GM12878 (cell line): ENCODE results near the gene FKBP9.

Source experiments
- CTCF ChIP-seq, 3 experiments: IDR thresholded peaks in 2 of 3; conservative IDR thresholded peaks in 1 of 3; 2 replicates each; pipeline ENCODE4 v1.5.1; 2011; ENCODE audit warnings: low read depth in 3 of 3, low read length in 3 of 3, mild to moderate bottlenecking in 3 of 3, control low read depth in 2 of 3, moderate library complexity in 2 of 3, inconsistent platforms in 1 of 3, mixed read lengths in 1 of 3; ENCODE audit not compliant: control insufficient read depth in 2 of 3, insufficient read depth in 1 of 3; ENCODE audit errors: extremely low read depth in 1 of 3
- EP300 ChIP-seq, 2 experiments: fragments of 150-350 bp in 1 of 2; IDR thresholded peaks; 2 replicates each; pipeline ENCODE4 v1.6.1; 2011 to 2012; ENCODE audit warnings: low read depth in 2 of 2, low read length in 2 of 2, borderline replicate concordance in 1 of 2, improper control_type of control experiment in 1 of 2, inconsistent platforms in 1 of 2; ENCODE audit not compliant: control insufficient read depth in 1 of 2
- EZH2 ChIP-seq: IDR thresholded peaks from 2 replicates; pipeline ENCODE4 v1.6.1; 2012; ENCODE audit warnings: low read depth, mild to moderate bottlenecking, control low read depth, inconsistent platforms, low read length, borderline replicate concordance; ENCODE audit not compliant: control insufficient read depth
- NFIC ChIP-seq: IDR thresholded peaks from 2 replicates; pipeline ENCODE4 v1.6.1; 2012; ENCODE audit warnings: low read depth, mild to moderate bottlenecking, inconsistent platforms, low read length, moderate library complexity
- POLR2A ChIP-seq: IDR thresholded peaks from 2 replicates; pipeline ENCODE4 v1.6.1; 2011; ENCODE audit warnings: low read depth, mild to moderate bottlenecking, low read length
- REST ChIP-seq: IDR thresholded peaks from 2 replicates; pipeline ENCODE4 v1.6.1; 2012; ENCODE audit warnings: mild to moderate bottlenecking, low read depth, low read length
- SMC3 ChIP-seq: IDR thresholded peaks from 2 replicates; pipeline ENCODE4 v1.6.1; 2011; ENCODE audit warnings: low read length, improper control_type of control experiment, borderline replicate concordance
- ZNF217 ChIP-seq: fragments of 450-650 bp; IDR thresholded peaks from 2 replicates; pipeline ENCODE4 v1.6.1; 2017; ENCODE audit warnings: antibody characterized with exemption, mild to moderate bottlenecking

- TF ChIP-seq NFIC (no peak), SMC3 (no peak), REST (no peak), EZH2 (no peak), CTCF (IDR thresholded peaks at IDR 0.05 in 2 of 3, conservative IDR thresholded peaks at IDR 0.05 in 1 of 3; ENCODE audit: control insufficient read depth in 2 of 3, extremely low read depth in 1 of 3, insufficient read depth in 1 of 3, low read depth in 3 of 3, low read length in 3 of 3) (no peak), ZNF217 (no peak), POLR2A (peak; percentile 46), EP300 (IDR thresholded peaks at IDR 0.05; ENCODE audit: borderline replicate concordance in 1 of 2, control insufficient read depth in 1 of 2, low read depth in 2 of 2, low read length in 2 of 2) (no peak)
Observed at GRCh38 chr7:32957326-32958045, at the start of gene FKBP9.
